WTC11 (cell line): Measurements from ENCODE around the gene MTF1. TPM values are rescaled to one million over a fixed set of nuclear protein-coding genes. Genes with fewer than 3 reads are reported as not detected.

Experiments used
- ATAC-seq: fragments of 200-7000 bp; cut with Tn5 transposase; 2 replicates; pipeline ENCODE4 v1.10.0; 2021; ENCODE audit warnings: mild to moderate bottlenecking, moderate library complexity
- CTCF ChIA-PET: fragments of 300-600 bp; sonication (Branson Sonifier 250); formaldehyde crosslinking; loops from one replicate; lab custom pipeline; 2021; ENCODE audit warnings: antibody characterized with exemption; lab: Charles Lee
- POLR2A ChIA-PET: fragments of 350-600 bp; sonication (Branson Sonifier 250); formaldehyde crosslinking; loops from one replicate; lab custom pipeline; 2021; ENCODE audit warnings: antibody characterized with exemption; lab: Charles Lee
- DNase-seq: peaks from one replicate; pipeline ENCODE4 v3.0.0; 2021; ENCODE audit warnings: low spot score
- H3K27ac Mint-ChIP-seq: 2 replicates; pipeline ENCODE4 v1.8.0; 2021; ENCODE audit warnings: mixed read lengths
- H3K27me3 Mint-ChIP-seq: 2 replicates; pipeline ENCODE4 v1.8.0; 2021; ENCODE audit warnings: low read depth, mild to moderate bottlenecking, moderate library complexity, mixed read lengths
- H3K36me3 Mint-ChIP-seq: 2 replicates; pipeline ENCODE4 v1.8.0; 2021; ENCODE audit warnings: mixed read lengths
- H3K4me1 Mint-ChIP-seq: 2 replicates; pipeline ENCODE4 v1.8.0; 2022; ENCODE audit warnings: mixed read lengths
- H3K4me3 Mint-ChIP-seq: 2 replicates; pipeline ENCODE4 v1.8.0; 2021; ENCODE audit warnings: mild to moderate bottlenecking, moderate library complexity, mixed read lengths
- H3K9me3 Mint-ChIP-seq: 2 replicates; pipeline ENCODE4 v1.8.0; 2021; ENCODE audit warnings: mixed read lengths
- ARID4B ChIP-seq: sonication (generic); formaldehyde crosslinking; IDR thresholded peaks from 2 replicates; pipeline ENCODE4 v1.8.0; 2023; ENCODE audit warnings: missing genetic modification reagents, mild to moderate bottlenecking, borderline replicate concordance
- ATF1 ChIP-seq: sonication (generic); formaldehyde crosslinking; IDR thresholded peaks from 2 replicates; pipeline ENCODE4 v1.8.1; 2023; ENCODE audit warnings: mild to moderate bottlenecking, moderate library complexity, missing genetic modification reagents
- ATF3 ChIP-seq: sonication (generic); formaldehyde crosslinking; conservative IDR thresholded peaks from 2 replicates; pipeline ENCODE4 v1.8.1; 2022; ENCODE audit warnings: mild to moderate bottlenecking, missing genetic modification reagents
- CTCF ChIP-seq: fragments of 200-600 bp; IDR thresholded peaks from 2 replicates; pipeline ENCODE4 v1.8.0; 2022; ENCODE audit warnings: antibody characterized with exemption
- ELF4 ChIP-seq: sonication (generic); formaldehyde crosslinking; IDR thresholded peaks from 2 replicates; pipeline ENCODE4 v1.8.1; 2022; ENCODE audit warnings: low read depth, mild to moderate bottlenecking, moderate library complexity, missing genetic modification reagents
- ETV6 ChIP-seq: sonication (generic); formaldehyde crosslinking; IDR thresholded peaks from 2 replicates; pipeline ENCODE4 v1.8.1; 2022; ENCODE audit warnings: mild to moderate bottlenecking, missing genetic modification reagents
- GABPB1 ChIP-seq: sonication (generic); formaldehyde crosslinking; IDR thresholded peaks from 2 replicates; pipeline ENCODE4 v1.8.1; 2023; ENCODE audit warnings: mild to moderate bottlenecking, missing genetic modification reagents
- NR3C1 ChIP-seq: sonication (generic); formaldehyde crosslinking; conservative IDR thresholded peaks from 2 replicates; pipeline ENCODE4 v1.8.1; 2023; ENCODE audit warnings: low read depth, mild to moderate bottlenecking, missing genetic modification reagents
- SP1 ChIP-seq: sonication (generic); formaldehyde crosslinking; conservative IDR thresholded peaks from 2 replicates; pipeline ENCODE4 v1.8.1; 2022; ENCODE audit warnings: missing genetic modification reagents
- TP53 ChIP-seq: sonication (generic); formaldehyde crosslinking; IDR thresholded peaks from 2 replicates; pipeline ENCODE4 v1.8.1; 2023; ENCODE audit warnings: mild to moderate bottlenecking, missing genetic modification reagents
- USF2 ChIP-seq: sonication (generic); formaldehyde crosslinking; IDR thresholded peaks from 2 replicates; pipeline ENCODE4 v1.8.1; 2023; ENCODE audit warnings: mild to moderate bottlenecking, missing genetic modification reagents, moderate library complexity
- ZBTB43 ChIP-seq: sonication (generic); formaldehyde crosslinking; IDR thresholded peaks from 2 replicates; pipeline ENCODE4 v1.8.1; 2023; ENCODE audit warnings: mild to moderate bottlenecking, missing genetic modification reagents
- ZMAT4 ChIP-seq: fragments of 250-450 bp; sonication (Bioruptor Pico); IDR thresholded peaks from 2 replicates; pipeline ENCODE4 v1.9.0; 2021; ENCODE audit warnings: mild to moderate bottlenecking
- ZNF512 ChIP-seq: sonication (generic); formaldehyde crosslinking; IDR thresholded peaks from 2 replicates; pipeline ENCODE4 v1.8.1; 2022; ENCODE audit warnings: missing genetic modification reagents, borderline replicate concordance
- ZSCAN18 ChIP-seq: fragments of 250-450 bp; sonication (Bioruptor Pico); IDR thresholded peaks from 2 replicates; pipeline ENCODE4 v2.1.2; 2022; ENCODE audit warnings: mild to moderate bottlenecking, moderate library complexity
- total RNA-seq: library from RNA; stranded (reverse); gene quantifications from 3 replicates; pipeline ENCODE4 v1.2.3, GENCODE V29; 2021

Gene MTF1
- total RNA-seq, 1 experiment from 2014 or later = 12.2 TPM

- H3K27ac Mint-ChIP-seq = no peak overlapping the region
- POLR2A ChIA-PET = interaction anchor here (1.1 to 2.3 kb wide), 2 partner anchors 14 to 28 kb away, joined by 3 to 16 read pairs; partner anchors contain the start of genes C1orf122 and YRDC
Observed at GRCh38 chr1:37794372-37795339, 64.7 kb downstream of the MTF1 start.

GRCh38 chr1:37793773-37794371 lies 65.5 kb downstream of the MTF1 start, which contains the start of gene MANEAL:
TSS of gene MANEAL (plus strand) at chr1:37793847. CDS start at chr1:37794183, 336 bp downstream.
- Mint-ChIP-seq H3K4me3 (peak within 1 kb of the TSS; percentile 69), H3K4me1 (peaks cover 12% of the 10 kb centered on the region), H3K27ac (no peak within 1 kb of the TSS), H3K27me3 (peaks cover 58% of the 10 kb centered on the region), H3K9me3 (no peaks in the 10 kb centered on the region), H3K36me3 (peaks cover 3% of the 10 kb centered on the region; the same call in 1 of the 2 replicates)
- ChIA-PET CTCF (interaction anchor here (0.6 to 2.0 kb wide), 6 partner anchors 14 to 1241 kb away, joined by 3 to 10 read pairs (median 6); partner anchors contain the start of genes C1orf122, EPHA10, MTF1 and YRDC), POLR2A (interaction anchor here (1.1 to 2.3 kb wide), 2 partner anchors 14 to 27 kb away, joined by 3 to 16 read pairs; partner anchors contain the start of genes C1orf122 and YRDC)
- DNase-seq (peak; percentile 47), ATAC-seq (peak; percentile 68)
- TF ChIP-seq CTCF = no peak
- TF ChIP-seq ATF3 (CRISPR knock-in tag) = no peak
- peak; percentile 37; the same call in 1 of the 2 replicates for TF ChIP-seq SP1 (CRISPR knock-in tag)
- TF ChIP-seq ETV6 (CRISPR knock-in tag) = 0 out of 2 replicates have a peak, but pooled peaks have one; percentile 21
- TF ChIP-seq NR3C1 (CRISPR knock-in tag) = no peak
- TF ChIP-seq GABPB1 (CRISPR knock-in tag) = 0 out of 2 replicates have a peak, but pooled peaks have one; percentile 15
- TF ChIP-seq ZSCAN18 (CRISPR knock-in tag) = no peak
- no peak for TF ChIP-seq ELF4 (CRISPR knock-in tag)
- TF ChIP-seq ZMAT4 (CRISPR knock-in tag) = no peak
- TF ChIP-seq ZBTB43 (CRISPR knock-in tag) = no peak
- no peak for TF ChIP-seq ARID4B (CRISPR knock-in tag)
- no peak for TF ChIP-seq ZNF512 (CRISPR knock-in tag)

More at GRCh38 chr1:37794372-37795339, 64.7 kb downstream of the MTF1 start:
- TF ChIP-seq USF2 (CRISPR knock-in tag) = no peak; the same call in 1 of the 2 replicates
- TF ChIP-seq TP53 (CRISPR knock-in tag) = no peak
- TF ChIP-seq ATF1 (CRISPR knock-in tag) = 0 out of 2 replicates have a peak, but pooled peaks have one; percentile 22
- peaks cover 4% of the 10 kb centered on the region; the same call in 1 of the 2 replicates for H3K36me3 Mint-ChIP-seq
- H3K4me3 Mint-ChIP-seq = peak overlapping the region; percentile 69
- peaks cover 53% of the 10 kb centered on the region for H3K27me3 Mint-ChIP-seq
- H3K9me3 Mint-ChIP-seq = no peaks in the 10 kb centered on the region
- CTCF ChIA-PET = interaction anchor here (0.6 to 2.0 kb wide), 7 partner anchors 13 to 1240 kb away, joined by 3 to 10 read pairs (median 5); partner anchors contain the start of genes C1orf122, EPHA10, MTF1 and YRDC
- DNase-seq = peak; percentile 17
- no peak; the same call in 1 of the 2 replicates for ATAC-seq
- peaks cover 12% of the 10 kb centered on the region for H3K4me1 Mint-ChIP-seq
